HCT116 (cell line): ENCODE measurements around the gene USP31. TPM values are rescaled to one million over a fixed set of nuclear protein-coding genes. Genes with fewer than 3 reads are reported as not detected.

Experiments
- ATAC-seq: fragments of 200-7000 bp; cut with Tn5 transposase; 2 replicates; pipeline ENCODE4 v1.9.1; 2020; ENCODE audit warnings: mild to moderate bottlenecking, moderate library complexity
- BruUV-seq: library from RNA; stranded (reverse); fragments of 400-500 nt; replicated peaks from 2 replicates; lab custom pipeline; 2021; lab: Mats Ljungman, UMichigan
- CTCF ChIA-PET: fragments of 300-600 bp; sonication (Branson Sonifier 250); formaldehyde crosslinking; loops from one replicate; lab custom pipeline; 2021; ENCODE audit warnings: antibody characterized with exemption; lab: Charles Lee
- POLR2A ChIA-PET: fragments of 300-600, 350-600 bp; sonication (Branson Sonifier 250); formaldehyde crosslinking; loops from one replicate; lab custom pipeline; 2021; ENCODE audit warnings: antibody characterized with exemption; lab: Charles Lee
- RAD21 ChIA-PET, 2 experiments: fragments of 300-600 bp; sonication (Branson Sonifier 250); formaldehyde crosslinking; loops; one replicate each; lab custom pipeline; 2023; ENCODE audit warnings: low total read pairs in 2 of 2; ENCODE audit not compliant: uncharacterized antibody in 2 of 2, unreplicated experiment in 2 of 2, low non-redundant PET in 1 of 2; lab: Charles Lee
- DNase-seq: peaks from one replicate; pipeline ENCODE4 v3.0.0-alpha.2; 2010; ENCODE audit warnings: low read depth, low spot score
- H2AFZ ChIP-seq: fragments of 200-600 bp; shearing (Covaris generic), sonication (generic); 2 replicates; pipeline ENCODE4 v1.6.1; 2017; ENCODE audit warnings: low read depth, mixed run types, mixed read lengths, antibody characterized with exemption, low read length; ENCODE audit not compliant: poor library complexity, severe bottlenecking
- H3K27ac ChIP-seq: 2 replicates; pipeline ENCODE4 v1.5.1; 2012; ENCODE audit warnings: low read depth, low read length
- H3K27me3 ChIP-seq: fragments of 200-600 bp; sonication (generic); 2 replicates; pipeline ENCODE4 v1.6.1; 2016; ENCODE audit warnings: mixed run types, low read length, mixed read lengths; ENCODE audit not compliant: insufficient read depth
- H3K36me3 ChIP-seq, 2 experiments: fragments of 200-500 bp in 1 of 2; fragments of 200-600 bp in 1 of 2; sonication (Bioruptor generic) in 1 of 2; sonication (generic) in 1 of 2; 2 replicates each; pipeline versions ENCODE4 v1.5.1 to v1.6.1; 2014 to 2016; ENCODE audit warnings: low read length in 2 of 2, inconsistent platforms in 1 of 2, mixed read lengths in 1 of 2, mixed run types in 1 of 2; ENCODE audit not compliant: insufficient read depth in 2 of 2, control insufficient read depth in 1 of 2
- H3K4me1 ChIP-seq, 2 experiments: fragments of 200-600 bp in 1 of 2; sonication (generic) in 1 of 2; 2 replicates each; pipeline versions ENCODE4 v1.5.1 to v1.6.1; 2012 to 2017; ENCODE audit warnings: low read length in 2 of 2, inconsistent platforms in 1 of 2, mild to moderate bottlenecking in 1 of 2, mixed read lengths in 1 of 2, mixed run types in 1 of 2, moderate library complexity in 1 of 2; ENCODE audit not compliant: insufficient read depth in 2 of 2, control insufficient read depth in 1 of 2
- H3K4me2 ChIP-seq: fragments of 200-600 bp; sonication (generic); 2 replicates; pipeline ENCODE4 v1.6.1; 2017; ENCODE audit warnings: mixed run types, low read length, mixed read lengths
- H3K4me3 ChIP-seq, 2 experiments: fragments of 200-600 bp in 1 of 2; sonication (generic) in 1 of 2; replicated peaks in 1 of 2; 2 replicates each; pipeline ENCODE4 v1.5.1; 2011 to 2016; ENCODE audit warnings: low read length in 2 of 2, control low read depth in 1 of 2, low read depth in 1 of 2, mild to moderate bottlenecking in 1 of 2, mixed read lengths in 1 of 2, mixed run types in 1 of 2
- H3K79me2 ChIP-seq: fragments of 200-600 bp; sonication (generic); 2 replicates; pipeline ENCODE4 v1.6.1; 2017; ENCODE audit warnings: mild to moderate bottlenecking, mixed run types, low read length, moderate library complexity, mixed read lengths; ENCODE audit not compliant: insufficient read depth
- H3K9ac ChIP-seq: fragments of 200-600 bp; sonication (generic); 2 replicates; pipeline ENCODE4 v1.6.1; 2016; ENCODE audit warnings: low read length, mixed read lengths
- H3K9me2 ChIP-seq: fragments of 200-600 bp; sonication (generic), shearing (Covaris generic); 2 replicates; pipeline ENCODE4 v1.6.1; 2017; ENCODE audit warnings: mixed run types, mild to moderate bottlenecking, moderate library complexity; ENCODE audit not compliant: insufficient read depth
- H3K9me3 ChIP-seq, 2 experiments: fragments of 200-500 bp in 1 of 2; fragments of 200-600 bp in 1 of 2; sonication (Bioruptor generic) in 1 of 2; sonication (generic) in 1 of 2; 2 replicates each; pipeline ENCODE4 v1.6.1; 2014 to 2017; ENCODE audit warnings: low read length in 2 of 2, mixed read lengths in 2 of 2, inconsistent platforms in 1 of 2, low read depth in 1 of 2, mild to moderate bottlenecking in 1 of 2, mixed run types in 1 of 2, moderate library complexity in 1 of 2; ENCODE audit not compliant: control insufficient read depth in 1 of 2, insufficient read depth in 1 of 2
- H4K20me1 ChIP-seq: fragments of 200-600 bp; sonication (generic), shearing (Covaris generic); 2 replicates; pipeline ENCODE4 v1.6.1; 2017; ENCODE audit warnings: mixed run types, mild to moderate bottlenecking, moderate library complexity; ENCODE audit not compliant: insufficient read depth
- CBX3 ChIP-seq: IDR thresholded peaks from 2 replicates; pipeline ENCODE4 v1.6.1; 2012; ENCODE audit warnings: low read depth
- CEBPB ChIP-seq: IDR thresholded peaks from 2 replicates; pipeline ENCODE4 v1.6.1; 2012; ENCODE audit warnings: low read depth
- EZH2 ChIP-seq: fragments of 200-600 bp; sonication (generic); IDR thresholded peaks from 2 replicates; pipeline ENCODE4 v1.6.1; 2017; ENCODE audit warnings: antibody characterized with exemption, mixed run types
- FOSL1 ChIP-seq: IDR thresholded peaks from 2 replicates; pipeline ENCODE4 v1.6.1; 2012; ENCODE audit warnings: low read depth
- JUND ChIP-seq: IDR thresholded peaks from 2 replicates; pipeline ENCODE4 v1.6.1; 2012
- POLR2A ChIP-seq: IDR thresholded peaks from 2 replicates; pipeline ENCODE4 v1.7.0; 2011; ENCODE audit warnings: borderline replicate concordance; ENCODE audit not compliant: insufficient read depth, insufficient read length; ENCODE audit errors: extremely low read depth
- RAD21 ChIP-seq: IDR thresholded peaks from 2 replicates; pipeline ENCODE4 v1.6.1; 2012; ENCODE audit warnings: low read depth, mild to moderate bottlenecking
- SRF ChIP-seq: IDR thresholded peaks from 2 replicates; pipeline ENCODE4 v1.6.1; 2012; ENCODE audit warnings: low read depth
- TCF7L2 ChIP-seq: IDR thresholded peaks from 2 replicates; pipeline ENCODE4 v1.7.0; 2011; ENCODE audit warnings: borderline replicate concordance, inconsistent platforms; ENCODE audit not compliant: insufficient read depth, insufficient read length; ENCODE audit errors: extremely low read depth
- YY1 ChIP-seq: IDR thresholded peaks from 2 replicates; pipeline ENCODE4 v1.6.1; 2011; ENCODE audit warnings: low read length, low read depth, moderate library complexity, mild to moderate bottlenecking; ENCODE audit not compliant: insufficient replicate concordance; ENCODE audit errors: extremely low read depth
- ZFX ChIP-seq: fragments of 450-650 bp; IDR thresholded peaks from 2 replicates; pipeline ENCODE4 v1.6.1; 2017
- ZNF274 ChIP-seq: fragments of 200-500 bp; sonication (Bioruptor generic); IDR thresholded peaks from 2 replicates; pipeline ENCODE4 v1.6.1; 2014; ENCODE audit warnings: mild to moderate bottlenecking, low read depth, low read length, inconsistent platforms
- intact Hi-C: fragments of 100-400 bp; cut with micrococcal nuclease; formaldehyde crosslinking; loops from 2 replicates; pipeline ENCODE4 v1.10.0; 2022
- total RNA-seq: library from RNA; stranded (reverse); gene quantifications from one replicate; pipeline ENCODE4 v1.2.1, GENCODE V29; 2021; ENCODE audit not compliant: unreplicated experiment
- TF ChIP-seq, protein P1 (sequence below), 3 experiments: fragments of 200-600 bp in 1 of 3; sonication (generic) in 1 of 3; IDR thresholded peaks in 2 of 3; conservative IDR thresholded peaks in 1 of 3; 2 replicates each; pipeline ENCODE4 v1.5.1; 2012 to 2017; ENCODE audit warnings: low read depth in 2 of 3, low read length in 2 of 3, antibody characterized with exemption in 1 of 3, borderline replicate concordance in 1 of 3, control low read depth in 1 of 3, mild to moderate bottlenecking in 1 of 3, mixed read lengths in 1 of 3, mixed run types in 1 of 3, moderate library complexity in 1 of 3; ENCODE audit not compliant: insufficient read depth in 1 of 3
- TF ChIP-seq, protein P2 (sequence below): IDR thresholded peaks from 2 replicates; pipeline ENCODE4 v1.6.1; 2012

The USP31 gene
- total RNA-seq, 1 experiment from 2014 or later, result 12.2 TPM

DNA sequence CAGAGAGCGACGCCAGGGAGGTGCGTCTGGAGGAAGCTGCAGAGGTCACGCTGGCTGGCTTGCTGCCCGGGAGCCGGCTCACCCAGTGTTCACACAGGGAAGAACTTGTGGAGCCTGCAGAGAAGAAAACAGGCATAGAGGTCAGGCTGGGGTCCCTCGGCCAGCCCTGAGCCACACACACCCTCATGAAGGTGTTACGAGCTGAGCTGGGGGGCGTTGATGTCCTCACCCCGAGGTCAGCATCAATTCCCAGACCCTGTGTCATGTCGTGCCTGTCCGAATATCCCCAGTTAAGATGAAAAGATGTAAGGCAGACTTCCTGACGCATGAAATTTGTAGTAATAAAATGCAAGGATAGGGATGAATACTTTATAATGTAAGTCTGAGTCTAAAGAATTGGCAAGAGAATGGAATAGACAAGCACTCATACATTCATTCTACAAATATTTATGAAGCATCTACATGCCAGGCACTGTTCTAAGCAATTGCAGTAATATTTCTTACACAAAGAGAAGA, 77.1 kb downstream of the USP31 start:
- CTCF ChIA-PET, result interaction anchor here (1.3 kb wide), 1 partner anchor 11 kb away, joined by 3 read pairs; no protein-coding TSS in a partner anchor

More for the DNA sequence above, 77.1 kb downstream of the USP31 start:
- Histone ChIP-seq H3K4me3 (no peak overlapping the region), H3K27ac (no peak overlapping the region), H3K9me2 (no peaks in the 10 kb centered on the region), H3K9me3 (no peaks in the 10 kb centered on the region), H3K9ac (no peak overlapping the region), H4K20me1 (no peaks in the 10 kb centered on the region), H2AFZ (no peak overlapping the region), H3K4me2 (no peak overlapping the region), H3K4me1 (no peaks in the 10 kb centered on the region), H3K27me3 (no peaks in the 10 kb centered on the region), H3K36me3 (peaks cover 12 to 13% of the 10 kb centered on the region in 2 experiments; a peak in 3 of 4 replicates), H3K79me2 (no peaks in the 10 kb centered on the region; the same call in 1 of the 2 replicates)
- intact Hi-C loops, result no loop called here
- ChIA-PET POLR2A (no interaction called here), RAD21 (no interaction called here)
- no peak for TF ChIP-seq TCF7L2
- TF ChIP-seq ZFX, result no peak
- no peak for TF ChIP-seq RAD21
- no peak for TF ChIP-seq ZNF274
- no peak for TF ChIP-seq CEBPB
- no peak for TF ChIP-seq EZH2
- no peak for TF ChIP-seq FOSL1
- TF ChIP-seq POLR2A, result no peak
- no peak for TF ChIP-seq CBX3
- no peak for TF ChIP-seq YY1
- no peak for TF ChIP-seq JUND
- TF ChIP-seq, protein P1, sequence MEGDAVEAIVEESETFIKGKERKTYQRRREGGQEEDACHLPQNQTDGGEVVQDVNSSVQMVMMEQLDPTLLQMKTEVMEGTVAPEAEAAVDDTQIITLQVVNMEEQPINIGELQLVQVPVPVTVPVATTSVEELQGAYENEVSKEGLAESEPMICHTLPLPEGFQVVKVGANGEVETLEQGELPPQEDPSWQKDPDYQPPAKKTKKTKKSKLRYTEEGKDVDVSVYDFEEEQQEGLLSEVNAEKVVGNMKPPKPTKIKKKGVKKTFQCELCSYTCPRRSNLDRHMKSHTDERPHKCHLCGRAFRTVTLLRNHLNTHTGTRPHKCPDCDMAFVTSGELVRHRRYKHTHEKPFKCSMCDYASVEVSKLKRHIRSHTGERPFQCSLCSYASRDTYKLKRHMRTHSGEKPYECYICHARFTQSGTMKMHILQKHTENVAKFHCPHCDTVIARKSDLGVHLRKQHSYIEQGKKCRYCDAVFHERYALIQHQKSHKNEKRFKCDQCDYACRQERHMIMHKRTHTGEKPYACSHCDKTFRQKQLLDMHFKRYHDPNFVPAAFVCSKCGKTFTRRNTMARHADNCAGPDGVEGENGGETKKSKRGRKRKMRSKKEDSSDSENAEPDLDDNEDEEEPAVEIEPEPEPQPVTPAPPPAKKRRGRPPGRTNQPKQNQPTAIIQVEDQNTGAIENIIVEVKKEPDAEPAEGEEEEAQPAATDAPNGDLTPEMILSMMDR (IDR thresholded peaks at IDR 0.05 in 2 of 3, conservative IDR thresholded peaks at IDR 0.05 in 1 of 3; ENCODE audit: borderline replicate concordance in 1 of 3, insufficient read depth in 1 of 3, low read depth in 2 of 3, low read length in 2 of 3), result no peak
- no peak for TF ChIP-seq SRF
- TF ChIP-seq, protein P2, sequence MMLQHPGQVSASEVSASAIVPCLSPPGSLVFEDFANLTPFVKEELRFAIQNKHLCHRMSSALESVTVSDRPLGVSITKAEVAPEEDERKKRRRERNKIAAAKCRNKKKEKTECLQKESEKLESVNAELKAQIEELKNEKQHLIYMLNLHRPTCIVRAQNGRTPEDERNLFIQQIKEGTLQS, result no peak
- BruUV-seq, result no TSS peak
- ATAC-seq (no peak), DNase-seq (no peak)
